HG03460 (cell line): Measurements from ENCODE around the gene FILIP1.
"Not testable (repeated sequence)": the region's sequence is repeated elsewhere in the genome, so short reads cannot be mapped to it uniquely, and the experiment has no call there.

ENCODE experiments used
- ATAC-seq: cut with Tn5 transposase; IDR thresholded peaks from one replicate; pipeline ENCODE4 v1.9.1; 2021; ENCODE audit not compliant: unreplicated experiment

The FILIP1 gene

DNA sequence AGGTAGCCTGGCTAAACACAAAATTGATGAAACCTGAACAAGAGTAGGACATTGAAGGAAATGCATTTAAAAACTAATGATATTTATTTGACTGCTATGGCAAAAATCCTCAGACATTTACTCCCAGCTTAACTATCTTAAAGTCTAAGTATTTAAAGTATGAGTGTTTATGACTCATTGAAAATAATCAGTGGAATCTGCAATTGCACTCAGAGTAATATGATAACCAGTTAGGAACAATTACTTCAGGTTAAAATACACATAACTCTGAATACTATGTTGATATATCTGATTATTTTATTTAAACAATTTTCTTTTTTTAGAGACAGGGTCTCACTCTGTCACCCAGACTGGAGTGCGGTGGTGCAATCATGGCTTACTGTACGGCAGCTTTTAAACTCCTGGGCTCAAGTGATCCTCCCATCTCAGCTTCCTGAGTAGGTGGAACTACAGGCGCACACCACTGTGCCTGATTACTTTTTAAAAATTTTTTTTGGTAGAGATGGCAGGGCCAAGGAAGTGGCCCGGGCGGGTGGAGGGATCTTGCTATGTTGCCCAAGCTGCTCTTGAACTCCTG is 43.9 kb downstream of the FILIP1 start:
- no peak for ATAC-seq

DNA sequence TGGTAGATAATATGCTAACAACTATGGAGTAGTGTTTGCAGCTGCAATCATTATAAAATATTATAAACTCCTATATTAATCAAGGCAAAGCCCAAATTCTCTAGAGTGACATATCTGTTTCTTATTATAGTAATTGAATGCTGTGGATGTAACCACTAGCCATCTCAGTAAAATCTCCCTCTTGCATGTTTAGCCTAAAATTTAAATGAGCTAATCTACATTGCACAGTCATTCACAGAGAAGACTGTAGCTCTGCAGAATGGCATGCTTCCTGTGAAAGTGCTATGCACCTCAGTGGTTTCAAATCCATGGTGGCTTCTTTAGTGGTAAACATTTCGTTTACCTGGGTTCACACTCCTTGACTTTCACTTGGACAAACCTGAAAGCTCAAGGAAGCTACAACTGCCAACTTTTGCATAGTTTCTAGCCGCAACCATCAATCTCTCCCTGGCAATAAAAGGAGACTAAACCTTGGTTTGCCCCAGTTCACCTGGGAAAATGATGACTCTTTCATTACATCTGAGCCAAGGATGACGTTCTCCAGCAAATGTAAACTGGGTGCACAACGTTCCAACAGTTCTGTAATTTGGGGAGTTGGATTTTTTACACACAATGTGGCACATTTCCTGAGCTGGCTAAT is 47.2 kb downstream of the FILIP1 start:
- no peak for ATAC-seq

DNA sequence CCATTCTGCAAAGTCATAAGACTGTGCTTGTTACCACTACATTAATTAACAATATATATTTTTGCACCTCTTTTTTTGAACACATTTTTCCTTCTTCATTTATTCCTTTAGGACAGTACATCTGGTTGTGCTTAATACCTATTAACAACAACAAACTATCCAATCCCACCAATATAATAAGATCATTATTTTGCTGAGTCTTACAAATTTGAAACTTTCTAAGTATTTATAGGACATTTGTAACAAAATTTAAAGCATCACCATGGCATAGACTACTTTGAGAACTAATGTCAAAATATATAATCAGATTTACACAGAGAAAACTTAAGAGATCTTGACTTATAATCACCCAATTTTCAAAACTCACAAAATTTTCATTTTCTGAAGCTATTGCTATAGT is 47.9 kb downstream of the FILIP1 start:
- no peak for ATAC-seq

DNA sequence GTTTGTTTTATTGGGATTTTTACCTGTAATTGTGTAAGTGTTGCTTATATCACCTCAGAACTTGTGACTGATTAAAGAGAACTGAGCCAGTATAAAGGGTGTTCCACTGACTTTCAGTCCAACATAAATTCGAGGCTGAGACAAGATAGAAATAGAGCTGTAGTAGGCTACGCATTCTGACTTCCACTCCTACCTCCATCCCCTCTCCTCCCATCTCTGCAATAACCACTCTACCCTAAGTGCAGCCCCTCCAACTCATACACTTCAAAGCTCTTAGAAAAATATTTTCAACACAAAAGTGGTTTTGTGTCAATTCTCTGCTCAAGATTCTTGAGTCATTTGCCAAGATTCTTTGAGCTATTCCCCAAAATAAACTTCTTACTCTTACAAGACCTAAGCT is 48.7 kb downstream of the FILIP1 start:
- ATAC-seq = no peak

DNA sequence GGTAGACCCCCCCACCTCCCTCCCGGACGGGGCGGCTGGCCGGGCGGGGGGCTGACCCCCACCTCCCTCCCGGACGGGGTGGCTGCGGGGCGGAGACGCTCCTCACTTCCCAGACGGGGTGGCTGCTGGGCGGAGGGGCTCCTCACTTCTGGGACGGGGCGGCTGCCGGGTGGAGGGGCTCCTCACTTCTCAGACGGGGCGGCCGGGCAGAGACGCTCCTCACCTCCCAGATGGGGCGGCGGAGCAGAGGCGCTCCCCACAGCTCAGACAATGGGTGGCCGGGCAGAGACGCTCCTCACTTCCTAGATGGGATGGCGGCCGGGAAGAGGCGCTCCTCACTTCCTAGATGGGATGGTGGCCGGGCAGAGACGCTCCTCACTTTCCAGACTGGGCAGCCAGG is 51.7 kb downstream of the FILIP1 start:
- not testable (repeated sequence) for ATAC-seq

- not testable (repeated sequence) for ATAC-seq
Measured at GRCh38 chr6:75441479-75441878, 52.1 kb downstream of the FILIP1 start.

GRCh38 chr6:75438442-75439116 is 55.0 kb downstream of the FILIP1 start:
- ATAC-seq = no peak

GRCh38 chr6:75438013-75438431 is 55.6 kb downstream of the FILIP1 start:
- no peak for ATAC-seq

DNA sequence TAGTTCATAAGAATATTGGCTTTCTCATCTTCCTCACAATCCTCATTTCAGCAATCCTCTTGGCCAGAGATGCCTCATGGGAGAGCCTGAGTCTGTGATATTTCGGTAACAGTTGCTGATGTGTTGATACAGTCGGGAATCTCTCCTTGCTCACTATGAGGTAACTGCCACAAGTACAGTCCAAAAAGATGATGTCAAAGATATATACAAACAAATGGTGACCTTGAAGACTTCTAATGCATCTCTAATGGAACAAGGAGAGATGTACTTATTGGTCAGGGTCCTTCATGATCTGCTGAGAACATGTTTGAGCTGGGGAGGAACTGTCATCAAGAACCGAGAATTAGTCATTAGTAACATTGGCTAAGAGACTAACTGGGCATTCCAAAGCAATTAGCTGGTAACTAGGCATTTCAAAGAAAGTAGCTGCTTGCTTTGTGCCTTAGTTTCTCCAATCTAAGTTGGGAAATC is 56.1 kb downstream of the FILIP1 start:
- ATAC-seq = no peak

DNA sequence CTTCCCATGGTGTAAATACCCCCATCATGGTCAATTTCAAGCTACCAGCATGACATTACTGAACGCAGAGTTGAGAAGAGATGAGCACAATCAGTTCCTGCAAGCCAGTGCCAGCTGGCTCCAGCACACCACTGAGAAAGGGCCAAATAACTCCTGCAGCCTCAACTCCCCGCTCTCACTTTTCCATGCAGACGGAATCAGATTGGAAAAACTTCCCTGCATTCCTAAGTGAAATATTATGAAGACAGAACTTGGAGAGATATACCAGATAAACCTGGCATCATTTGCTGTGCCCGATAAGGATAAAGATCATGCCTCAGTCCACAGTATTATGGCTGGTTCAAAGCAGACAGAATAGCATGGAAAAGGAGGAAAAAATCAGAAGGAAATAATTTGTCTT is 56.7 kb downstream of the FILIP1 start:
- ATAC-seq = no peak

DNA sequence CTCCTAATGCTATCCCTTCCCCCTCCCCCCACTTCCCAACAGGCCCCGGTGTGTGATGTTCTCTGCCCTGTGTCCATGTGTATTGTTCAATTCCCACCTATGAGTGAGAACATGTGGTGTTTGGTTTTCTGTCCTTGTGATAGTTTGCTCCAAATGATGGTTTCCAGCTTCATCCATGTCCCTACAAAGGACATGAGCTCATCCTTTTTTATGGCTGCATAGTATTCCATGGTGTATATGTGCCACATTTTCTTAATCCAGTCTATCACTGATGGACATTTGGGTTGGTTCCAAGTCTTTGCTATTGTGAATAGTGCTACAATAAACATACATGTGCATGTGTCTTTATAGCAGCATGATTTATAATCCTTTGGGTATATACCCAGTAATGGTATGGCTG is 60.8 kb downstream of the FILIP1 start:
- ATAC-seq = not testable (repeated sequence)

GRCh38 chr6:75431379-75431778 is 62.2 kb downstream of the FILIP1 start:
- ATAC-seq = no peak

DNA sequence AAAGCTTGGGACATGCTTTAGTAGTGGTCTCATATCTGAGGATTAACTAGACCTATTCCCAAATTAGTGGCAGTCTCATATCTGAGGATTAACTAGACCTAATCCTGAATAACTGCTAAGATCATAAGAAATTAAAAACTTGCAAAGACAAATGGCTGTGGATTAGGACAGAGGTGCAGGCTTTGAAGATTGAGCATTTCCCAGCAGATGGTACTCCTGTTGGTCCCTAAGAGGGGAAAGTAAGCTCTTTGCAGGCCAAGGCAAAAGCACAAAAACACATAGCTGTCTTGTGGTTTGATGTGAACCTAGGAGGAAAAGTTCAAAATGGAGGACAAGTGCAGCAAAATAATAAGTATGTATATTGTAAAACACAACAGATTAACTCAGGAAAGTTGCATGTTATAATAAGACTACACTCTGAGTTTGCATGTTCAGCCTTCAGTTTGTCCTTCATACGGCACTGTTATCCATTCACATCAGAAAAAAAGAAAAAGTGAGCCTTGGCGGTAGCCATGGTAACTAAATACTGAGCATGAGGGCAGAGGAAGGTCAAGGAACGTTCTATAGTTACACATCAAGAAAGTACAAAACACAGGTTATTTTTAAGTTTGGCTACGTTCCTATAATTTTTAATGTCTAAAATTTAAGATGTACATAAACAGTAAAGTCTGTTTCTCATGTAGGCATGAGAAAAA is 62.8 kb downstream of the FILIP1 start:
- no peak for ATAC-seq

GRCh38 chr6:75429061-75429703 is 64.4 kb downstream of the FILIP1 start:
- ATAC-seq = no peak

DNA sequence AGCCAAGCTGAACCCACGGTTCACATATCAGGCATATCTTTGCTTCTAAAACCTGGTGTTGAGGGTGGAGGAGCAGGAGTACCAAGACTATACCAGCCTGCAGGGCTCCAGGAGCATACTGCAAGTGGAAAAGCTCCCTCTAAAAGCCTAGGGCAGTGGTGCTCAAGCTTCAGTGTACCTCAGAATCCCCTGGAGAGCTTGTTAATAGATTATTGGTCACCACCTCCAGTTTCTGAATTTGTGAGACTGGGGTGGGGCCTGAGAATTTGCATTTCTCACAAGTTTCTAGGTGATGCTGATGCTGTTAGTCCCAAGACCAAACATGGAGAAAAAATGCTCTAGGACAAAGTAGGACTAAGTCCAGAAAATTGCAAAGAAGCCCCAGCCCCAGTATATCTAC is 65.4 kb downstream of the FILIP1 start:
- ATAC-seq = peak; percentile 52

DNA sequence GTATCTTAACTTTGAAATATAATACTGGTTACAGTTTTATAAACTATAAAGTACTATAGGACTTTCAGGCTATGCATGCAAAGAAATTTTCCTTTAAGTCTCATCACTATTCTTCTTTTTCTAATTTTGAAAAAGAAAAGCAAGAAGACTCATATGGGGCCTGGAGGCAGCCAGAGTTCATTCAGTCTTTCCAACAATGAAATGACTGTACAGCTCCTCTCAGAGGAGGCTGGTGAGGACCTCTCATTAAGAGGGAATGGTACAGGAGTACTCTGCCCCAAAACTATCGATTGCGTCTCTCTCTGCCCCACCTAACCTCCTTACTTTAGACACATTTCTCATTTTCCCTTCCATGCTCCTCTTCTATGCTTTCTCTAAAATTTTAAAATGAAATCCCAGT is 66.3 kb downstream of the FILIP1 start:
- ATAC-seq = no peak

- ATAC-seq = no peak
Measured at GRCh38 chr6:75424618-75425548, 68.7 kb downstream of the FILIP1 start.

GRCh38 chr6:75423386-75423785 is 70.2 kb downstream of the FILIP1 start:
- no peak for ATAC-seq

- ATAC-seq = no peak
Measured at GRCh38 chr6:75422024-75422639, 71.5 kb downstream of the FILIP1 start.
